Spleen (tissue), 7 donors: ENCODE measurements around the gene AKR1B15.

Experiments used
- CTCF ChIP-seq, 11 experiments: fragments of 200-600 bp in 7 of 11; fragments of 450-650 bp in 4 of 11; sonication (generic) in 4 of 11; IDR thresholded peaks in 8 of 11; conservative IDR thresholded peaks in 3 of 11; 1 replicate in 7 of 11; 2 replicates in 4 of 11; pipeline versions ENCODE4 v1.4.0 to v1.8.0; 2016 to 2021; ENCODE audit warnings: antibody characterized with exemption in 11 of 11, inconsistent platforms in 4 of 11, mild to moderate bottlenecking in 1 of 11
- POLR2AphosphoS5 ChIP-seq, 3 donors: sonication (generic); formaldehyde crosslinking; IDR thresholded peaks; one replicate each; pipeline ENCODE4 v1.5.1; 2017; ENCODE audit warnings: antibody characterized with exemption in 3 of 3
- donor health status: DM: no; HTN: no; CAD: no; lungs with moderate emphysema.
- donor health status: DM: no; HTN: no; CAD: no.
- donor health status: DM: no; HTN: no; CAD: no.

GRCh38 chr7:134562136-134562535, 13.2 kb downstream of the AKR1B15 start:
- TF ChIP-seq CTCF (IDR thresholded peaks at IDR 0.05 in 8 of 11, conservative IDR thresholded peaks at IDR 0.05 in 3 of 11) (no peak), POLR2AphosphoS5 (IDR thresholded peaks at IDR 0.05) (no peak)
